GM18870 (cell line): ENCODE data around the gene GRM8.
"Not testable (repeated sequence)": the region's sequence is repeated elsewhere in the genome, so short reads cannot be mapped to it uniquely, and the experiment has no call there.

Experiments used
- ATAC-seq: cut with Tn5 transposase; IDR thresholded peaks from one replicate; pipeline ENCODE4 v1.9.1; 2021; ENCODE audit warnings: moderate library complexity; ENCODE audit not compliant: unreplicated experiment

Gene GRM8

DNA sequence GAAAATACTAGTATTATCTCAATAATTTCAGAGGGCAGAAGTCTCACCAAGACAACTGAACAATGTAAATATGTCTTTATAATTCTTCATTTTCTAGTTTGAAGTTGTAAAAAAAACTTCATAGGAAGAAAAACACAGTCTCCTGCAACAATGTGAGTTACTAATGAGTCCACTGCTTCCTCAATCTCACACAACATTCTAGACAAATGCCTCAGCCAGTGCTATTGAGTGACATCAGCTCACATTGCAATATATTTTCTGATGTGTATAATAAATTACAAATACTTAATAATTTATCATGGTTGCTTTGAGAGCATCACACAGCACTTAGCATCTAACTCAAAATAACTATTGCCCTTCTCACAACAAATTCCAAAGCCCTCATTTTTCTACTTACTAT lies 321.2 kb downstream of the GRM8 start:
- no peak for ATAC-seq

GRCh38 chr7:126930166-126930565 lies 322.6 kb downstream of the GRM8 start:
- ATAC-seq = no peak

GRCh38 chr7:126924477-126924876 lies 328.3 kb downstream of the GRM8 start:
- no peak for ATAC-seq

DNA sequence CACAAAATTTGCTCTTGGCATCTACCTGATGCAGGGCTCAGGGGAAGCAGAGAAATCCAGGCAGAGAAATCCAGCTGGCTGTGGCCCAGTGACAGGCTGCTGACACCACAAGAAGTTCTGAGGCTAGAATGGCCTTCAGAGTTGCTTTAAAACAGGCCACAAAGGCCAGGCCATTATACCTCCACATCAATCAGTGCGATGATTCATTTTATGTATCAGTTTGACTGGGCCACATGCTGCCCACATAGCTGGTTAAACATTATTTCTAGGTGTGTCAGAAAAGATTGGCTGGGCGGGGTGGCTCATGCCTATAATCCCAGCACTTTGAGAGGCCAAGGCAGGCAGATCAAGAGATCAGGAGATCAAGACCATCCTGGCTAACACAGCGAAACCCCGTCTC lies 341.1 kb downstream of the GRM8 start:
- not testable (repeated sequence) for ATAC-seq

DNA sequence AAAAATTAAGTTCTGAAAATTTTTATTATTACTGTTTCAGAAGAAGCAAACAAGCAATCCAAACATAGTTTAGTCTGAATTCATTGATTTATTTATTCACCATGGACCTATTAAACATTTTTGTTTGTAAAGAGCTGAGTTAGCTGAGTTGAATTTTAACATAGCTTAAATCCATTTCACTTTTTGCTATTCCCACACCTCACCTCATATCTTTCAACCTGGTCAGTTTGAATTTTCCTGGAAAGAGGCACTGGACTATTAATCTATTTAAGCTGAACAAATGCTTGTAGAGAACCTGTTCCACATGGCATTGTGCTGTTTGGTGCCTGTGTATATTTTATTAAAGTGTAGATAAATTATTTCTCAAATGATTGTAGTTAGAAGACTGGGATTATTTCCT lies 344.2 kb downstream of the GRM8 start:
- ATAC-seq = not testable (repeated sequence)

GRCh38 chr7:126907657-126908056 lies 345.1 kb downstream of the GRM8 start:
- ATAC-seq = not testable (repeated sequence)

DNA sequence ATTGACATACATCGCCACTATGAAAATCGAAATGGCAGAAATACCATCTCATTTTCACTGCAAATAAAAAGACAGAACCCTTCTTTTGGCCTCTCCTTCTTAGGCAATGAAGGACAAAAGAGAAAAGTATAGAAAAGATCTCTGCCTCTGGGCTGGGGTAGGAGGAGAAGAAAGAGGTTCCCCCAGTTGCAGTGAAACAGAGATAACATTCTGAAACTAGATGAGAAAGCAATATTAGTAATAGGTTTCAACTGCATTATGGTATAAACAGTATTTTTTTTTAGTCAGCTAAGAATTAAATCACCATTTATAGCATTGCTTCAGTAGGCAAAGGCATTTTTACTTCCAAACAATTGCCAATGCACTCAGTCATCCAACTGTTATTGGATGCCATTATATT lies 347.5 kb downstream of the GRM8 start:
- ATAC-seq = not testable (repeated sequence)

DNA sequence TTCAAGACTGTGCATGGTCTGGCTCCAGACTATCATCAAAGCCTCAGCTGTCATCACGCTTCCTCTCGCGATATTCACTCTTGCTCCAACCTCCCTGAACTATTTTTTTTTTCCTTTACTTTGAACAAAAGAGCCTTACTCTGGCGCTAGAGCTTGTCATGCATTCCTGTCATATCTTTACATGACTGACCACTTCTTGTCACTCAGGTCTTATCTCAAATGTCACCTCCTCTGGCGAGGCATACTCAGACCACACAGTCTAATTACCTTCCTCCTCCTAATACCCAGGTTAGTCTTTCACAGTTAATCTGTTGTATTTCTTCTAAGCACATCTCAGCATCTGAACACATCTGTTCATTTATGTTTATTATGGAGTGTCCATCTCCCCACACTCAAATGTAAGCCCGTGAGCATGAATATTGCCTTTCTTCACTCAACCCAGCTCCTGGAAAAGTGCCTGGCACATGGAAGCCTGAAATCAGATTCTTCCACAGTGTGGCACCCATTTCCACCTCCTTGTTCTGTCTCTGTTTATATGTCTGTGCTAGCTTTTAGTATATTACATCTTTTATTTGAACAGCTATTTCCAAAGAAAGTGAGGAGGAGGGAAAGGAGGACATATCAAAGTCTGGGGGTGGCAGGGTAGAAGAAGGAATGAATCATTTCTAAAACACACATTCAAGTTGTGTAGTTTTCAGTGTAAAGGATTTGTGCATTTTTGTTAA lies 351.5 kb downstream of the GRM8 start:
- ATAC-seq = not testable (repeated sequence)

- ATAC-seq = not testable (repeated sequence)
These were observed 364.8 kb downstream of the GRM8 start for GRCh38 chr7:126887980-126888379.

DNA sequence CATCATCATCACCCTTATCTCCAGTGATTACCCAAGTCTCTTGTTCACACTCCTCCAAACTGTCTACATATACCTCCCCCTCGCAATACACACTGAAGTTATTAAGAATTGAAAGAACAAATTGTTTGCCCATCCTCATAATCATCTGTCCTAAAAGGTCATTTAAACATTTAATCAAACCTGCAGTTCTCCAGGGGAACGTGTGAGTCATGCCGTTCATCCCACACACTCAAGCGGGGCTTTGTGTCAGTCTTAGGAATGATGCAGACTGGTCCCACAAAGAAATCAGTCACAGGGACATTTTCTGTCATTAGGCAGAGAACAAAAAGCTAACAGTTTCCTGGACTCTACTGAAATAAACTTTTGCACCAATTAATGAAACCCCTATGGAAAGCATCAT lies 365.2 kb downstream of the GRM8 start:
- ATAC-seq = not testable (repeated sequence)

DNA sequence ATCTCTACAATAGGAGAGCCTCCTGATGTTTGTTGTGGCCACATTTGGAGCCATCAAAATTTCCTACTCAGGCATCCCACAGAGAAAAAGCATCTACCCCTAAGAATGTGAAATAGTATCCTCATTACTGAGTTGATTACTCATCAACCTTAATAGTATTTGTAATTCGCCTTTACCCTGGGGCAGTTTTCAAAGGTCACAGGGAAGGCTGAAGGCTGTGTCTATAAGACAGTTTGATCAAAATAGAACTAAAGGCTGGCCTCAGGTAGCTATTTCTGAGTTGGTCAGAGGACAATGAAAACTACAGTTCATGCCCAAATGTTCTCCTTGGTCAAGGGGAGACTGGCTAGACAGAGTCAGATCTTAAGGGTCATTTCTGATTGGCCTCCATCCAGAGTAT lies 370.0 kb downstream of the GRM8 start:
- ATAC-seq = not testable (repeated sequence)

DNA sequence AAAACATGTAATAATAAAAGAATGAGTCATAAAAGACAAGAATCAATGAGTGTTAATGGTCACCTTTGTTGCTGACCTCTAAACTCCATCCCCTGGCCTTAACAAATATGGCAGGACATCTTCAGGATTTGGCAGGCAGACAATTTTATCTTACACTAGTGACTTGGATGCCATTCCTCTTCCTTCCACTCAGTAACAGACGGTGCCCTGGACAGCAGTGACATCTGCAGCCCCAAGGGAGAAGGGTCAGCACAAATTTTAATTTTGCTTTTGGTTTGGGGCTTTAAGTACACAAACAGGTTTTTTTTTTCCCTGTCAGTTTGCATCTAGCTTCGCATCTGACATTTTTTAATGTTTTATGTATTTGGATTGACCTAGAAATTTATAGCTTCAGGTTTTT lies 370.8 kb downstream of the GRM8 start:
- peak; percentile 43 for ATAC-seq

- no peak for ATAC-seq
These were observed 371.4 kb downstream of the GRM8 start for GRCh38 chr7:126881315-126881714.

- ATAC-seq = not testable (repeated sequence)
These were observed 376.2 kb downstream of the GRM8 start for GRCh38 chr7:126876536-126876935.

GRCh38 chr7:126856691-126857291 lies 395.9 kb downstream of the GRM8 start:
- ATAC-seq = peak; percentile 82

- no peak for ATAC-seq
These were observed 407.4 kb downstream of the GRM8 start for GRCh38 chr7:126845331-126845730.

DNA sequence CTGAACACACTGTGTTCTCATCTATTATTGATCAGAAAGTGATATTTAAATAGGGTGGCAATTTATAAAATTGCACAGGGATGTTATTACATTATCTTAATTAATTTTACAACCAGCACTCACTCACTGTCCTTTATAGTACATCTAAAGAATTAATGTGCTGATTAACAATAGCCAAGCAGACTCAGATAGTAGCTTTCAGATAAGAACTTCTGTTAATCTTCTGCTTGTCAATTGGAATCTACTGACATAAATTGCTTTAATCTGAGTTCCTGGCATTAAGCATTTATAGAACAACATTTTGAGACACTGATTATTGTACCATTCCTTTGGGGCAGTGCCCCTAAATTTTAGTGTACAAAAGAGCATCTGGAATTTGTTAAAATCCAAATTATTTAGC lies 408.9 kb downstream of the GRM8 start:
- ATAC-seq = no peak

DNA sequence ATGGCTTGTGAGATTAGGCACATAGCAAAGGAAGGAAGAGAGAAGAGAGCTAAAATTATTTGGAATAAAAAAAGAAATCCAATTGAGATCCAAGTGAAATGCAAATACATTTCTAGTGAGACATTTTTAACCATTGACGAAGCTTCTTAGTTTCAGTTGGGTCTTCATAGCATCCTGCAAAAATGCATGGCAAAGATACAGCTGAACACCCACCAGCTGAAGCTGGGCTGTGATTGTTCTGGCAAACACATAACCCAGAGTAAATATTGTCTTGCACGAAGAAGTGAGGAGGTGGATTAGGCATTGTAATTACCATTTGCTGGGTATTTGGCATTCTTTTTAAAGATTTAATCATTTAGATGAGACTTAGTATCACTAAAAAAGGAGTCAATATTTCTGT lies 409.4 kb downstream of the GRM8 start:
- ATAC-seq = no peak

- no peak for ATAC-seq
These were observed 410.3 kb downstream of the GRM8 start for GRCh38 chr7:126842451-126842850.

DNA sequence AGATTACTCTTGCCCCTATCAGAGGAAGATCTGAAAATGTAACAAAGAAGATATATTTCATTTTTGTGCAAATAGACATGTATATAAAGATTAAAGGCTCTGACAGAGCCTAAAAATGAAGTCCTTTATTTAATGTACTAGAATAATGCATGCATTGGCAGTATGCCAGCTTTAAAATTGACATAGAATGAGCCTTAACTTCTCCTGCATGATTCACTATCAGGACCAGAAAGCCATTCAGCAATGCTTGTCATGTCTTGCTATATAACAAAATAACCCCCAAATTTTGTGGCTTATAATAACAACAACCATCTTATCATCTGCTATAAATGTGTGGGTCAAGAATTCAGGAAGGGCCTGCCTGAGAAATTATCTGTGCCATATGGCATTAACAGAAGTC lies 411.9 kb downstream of the GRM8 start:
- no peak for ATAC-seq

GRCh38 chr7:126839624-126840023 lies 413.1 kb downstream of the GRM8 start:
- no peak for ATAC-seq

- ATAC-seq = no peak
These were observed 414.5 kb downstream of the GRM8 start for GRCh38 chr7:126838194-126838593.

- ATAC-seq = not testable (repeated sequence)
These were observed 421.5 kb downstream of the GRM8 start for GRCh38 chr7:126831241-126831640.
